PC-3 (cell line): ENCODE data around the gene SPATA7. TPM values are rescaled to one million over a fixed set of nuclear protein-coding genes. Genes with fewer than 3 reads are reported as not detected.

Source experiments
- ATAC-seq: fragments of 200-7000 bp; cut with Tn5 transposase; 2 replicates; pipeline ENCODE4 v1.9.1; 2020; ENCODE audit warnings: mild to moderate bottlenecking, moderate library complexity
- BruUV-seq: library from RNA; stranded (reverse); fragments of 400-500 nt; replicated peaks from 2 replicates; lab custom pipeline; 2021; lab: Mats Ljungman, UMichigan
- CTCF ChIA-PET: fragments of 300-600 bp; sonication (Branson Sonifier 250); formaldehyde crosslinking; loops from one replicate; lab custom pipeline; 2022; ENCODE audit warnings: antibody characterized with exemption; lab: Charles Lee
- POLR2A ChIA-PET: fragments of 300-600 bp; sonication (Branson Sonifier 250); formaldehyde crosslinking; loops from one replicate; lab custom pipeline; 2022; ENCODE audit warnings: antibody characterized with exemption; ENCODE audit not compliant: unreplicated experiment; lab: Charles Lee
- DNase-seq: peaks from one replicate; pipeline ENCODE4 v3.0.0-alpha.2; 2015
- H2AFZ ChIP-seq: fragments of 300-600 bp; sonication (generic); 2 replicates; pipeline ENCODE4 v1.6.0; 2016; ENCODE audit warnings: antibody characterized with exemption, low read length
- H3F3A ChIP-seq: fragments of 300-600 bp; sonication (generic); one replicate; pipeline ENCODE4 v1.6.0; 2017; ENCODE audit warnings: antibody characterized with exemption, low read length, control low read depth, mild to moderate bottlenecking; ENCODE audit not compliant: unreplicated experiment
- H3K27ac ChIP-seq: fragments of 300-600 bp; sonication (generic); 2 replicates; pipeline ENCODE4 v1.5.1; 2016; ENCODE audit warnings: mild to moderate bottlenecking, low read length
- H3K27me3 ChIP-seq: fragments of 300-600 bp; sonication (generic); 2 replicates; pipeline ENCODE4 v1.6.1; 2016; ENCODE audit warnings: low read length, mixed read lengths
- H3K36me3 ChIP-seq: fragments of 300-600 bp; sonication (generic); 2 replicates; pipeline ENCODE4 v1.6.1; 2016; ENCODE audit warnings: low read depth, mixed run types, low read length, mixed read lengths
- H3K4me1 ChIP-seq: fragments of 300-600 bp; sonication (generic); 2 replicates; pipeline ENCODE4 v1.5.1; 2016; ENCODE audit warnings: low read length; ENCODE audit not compliant: insufficient read depth
- H3K4me2 ChIP-seq: fragments of 300-600 bp; sonication (generic); 2 replicates; pipeline ENCODE4 v1.6.0; 2016; ENCODE audit warnings: low read length
- H3K4me3 ChIP-seq: fragments of 300-600 bp; sonication (generic); 2 replicates; pipeline ENCODE4 v1.5.1; 2016; ENCODE audit warnings: mild to moderate bottlenecking, low read length, mixed read lengths
- H3K79me2 ChIP-seq: fragments of 300-600 bp; sonication (generic); 2 replicates; pipeline ENCODE4 v1.6.1; 2017; ENCODE audit warnings: low read length, mixed read lengths
- H3K9ac ChIP-seq: fragments of 300-600 bp; sonication (generic); 2 replicates; pipeline ENCODE4 v1.6.0; 2016; ENCODE audit warnings: mild to moderate bottlenecking, low read length
- H3K9me2 ChIP-seq: fragments of 300-600 bp; sonication (generic); replicated peaks from 2 replicates; pipeline ENCODE4 v1.6.1; 2016; ENCODE audit warnings: mixed run types, low read length, mixed read lengths
- H3K9me3 ChIP-seq: fragments of 300-600 bp; sonication (generic); 2 replicates; pipeline ENCODE4 v1.6.1; 2016; ENCODE audit warnings: low read length, mixed read lengths
- H4K20me1 ChIP-seq: fragments of 300-600 bp; sonication (generic); 2 replicates; pipeline ENCODE4 v1.6.1; 2016; ENCODE audit warnings: low read length, mixed read lengths
- EZH2 ChIP-seq: fragments of 300-600 bp; sonication (generic); IDR thresholded peaks from one replicate; pipeline ENCODE4 v1.6.1; 2017; ENCODE audit warnings: antibody characterized with exemption, mild to moderate bottlenecking, low read length; ENCODE audit not compliant: unreplicated experiment
- EZH2phosphoT487 ChIP-seq: fragments of 300-600 bp; sonication (generic); IDR thresholded peaks from 2 replicates; pipeline ENCODE4 v1.6.1; 2018; ENCODE audit warnings: mild to moderate bottlenecking, antibody characterized with exemption, low read length, borderline replicate concordance
- intact Hi-C: fragments of 100-400 bp; cut with micrococcal nuclease; formaldehyde crosslinking; loops from 2 replicates; pipeline ENCODE4 v1.9.0; 2023
- total RNA-seq: library from RNA; depleted of rRNA; stranded (reverse); fragments of >200 nt; gene quantifications from 2 replicates; pipeline ENCODE4 v1.2.3, GENCODE V29; 2014
- TF ChIP-seq, protein P1 (sequence below): fragments of 300-600 bp; sonication (generic); conservative IDR thresholded peaks from 2 replicates; pipeline ENCODE4 v1.5.1; 2017; ENCODE audit warnings: antibody characterized with exemption, low read depth, mild to moderate bottlenecking, low read length

SPATA7 gene
- total RNA-seq, 1 experiment from 2014 or later: 2.8 TPM

DNA sequence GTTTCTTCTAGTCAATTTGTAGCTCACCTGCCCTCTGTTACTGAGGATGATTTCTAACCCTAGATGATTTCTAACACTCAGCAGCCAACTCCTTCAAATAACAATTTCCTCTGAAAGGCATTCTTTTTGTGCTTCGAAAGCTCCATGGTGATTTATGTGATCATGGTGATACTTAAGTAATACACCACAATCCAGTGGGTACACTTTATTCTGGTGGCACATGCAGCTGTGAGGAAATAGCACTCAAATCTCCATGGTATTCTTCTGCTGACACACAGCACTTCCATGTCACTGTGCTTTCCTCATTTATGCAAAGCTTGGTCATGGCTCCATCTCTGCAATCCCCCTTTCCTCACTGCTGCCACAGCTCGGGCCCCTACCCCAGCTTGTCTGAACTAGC is 95.6 kb downstream of the SPATA7 start:
- no TSS peak for BruUV-seq
- ATAC-seq: no peak
- no peak overlapping the region for H3K4me2 ChIP-seq
- no peak overlapping the region for H2AFZ ChIP-seq
- TF ChIP-seq, protein P1, sequence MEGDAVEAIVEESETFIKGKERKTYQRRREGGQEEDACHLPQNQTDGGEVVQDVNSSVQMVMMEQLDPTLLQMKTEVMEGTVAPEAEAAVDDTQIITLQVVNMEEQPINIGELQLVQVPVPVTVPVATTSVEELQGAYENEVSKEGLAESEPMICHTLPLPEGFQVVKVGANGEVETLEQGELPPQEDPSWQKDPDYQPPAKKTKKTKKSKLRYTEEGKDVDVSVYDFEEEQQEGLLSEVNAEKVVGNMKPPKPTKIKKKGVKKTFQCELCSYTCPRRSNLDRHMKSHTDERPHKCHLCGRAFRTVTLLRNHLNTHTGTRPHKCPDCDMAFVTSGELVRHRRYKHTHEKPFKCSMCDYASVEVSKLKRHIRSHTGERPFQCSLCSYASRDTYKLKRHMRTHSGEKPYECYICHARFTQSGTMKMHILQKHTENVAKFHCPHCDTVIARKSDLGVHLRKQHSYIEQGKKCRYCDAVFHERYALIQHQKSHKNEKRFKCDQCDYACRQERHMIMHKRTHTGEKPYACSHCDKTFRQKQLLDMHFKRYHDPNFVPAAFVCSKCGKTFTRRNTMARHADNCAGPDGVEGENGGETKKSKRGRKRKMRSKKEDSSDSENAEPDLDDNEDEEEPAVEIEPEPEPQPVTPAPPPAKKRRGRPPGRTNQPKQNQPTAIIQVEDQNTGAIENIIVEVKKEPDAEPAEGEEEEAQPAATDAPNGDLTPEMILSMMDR: no peak
- TF ChIP-seq EZH2phosphoT487 (no peak), EZH2 (no peak)
- no peaks in the 10 kb centered on the region for H4K20me1 ChIP-seq
- no peaks in the 10 kb centered on the region for H3K9me2 ChIP-seq
- intact Hi-C loops: no loop called here
- H3K27me3 ChIP-seq: no peaks in the 10 kb centered on the region
- CTCF ChIA-PET: interaction anchor here (0.8 kb wide), 1 partner anchor 79 kb away, joined by 3 read pairs; no protein-coding TSS in a partner anchor
- no peaks in the 10 kb centered on the region for H3F3A ChIP-seq
- no peak for DNase-seq
- H3K4me1 ChIP-seq: peaks cover 10% of the 10 kb centered on the region
- POLR2A ChIA-PET: no interaction called here
- no peaks in the 10 kb centered on the region for H3K9me3 ChIP-seq
- H3K4me3 ChIP-seq: no peak overlapping the region
- H3K79me2 ChIP-seq: no peaks in the 10 kb centered on the region
- H3K27ac ChIP-seq: no peak overlapping the region
- no peak overlapping the region for H3K9ac ChIP-seq
- H3K36me3 ChIP-seq: 0 out of 2 replicates have a peak, but pooled peaks cover 5% of the 10 kb centered on the region

DNA sequence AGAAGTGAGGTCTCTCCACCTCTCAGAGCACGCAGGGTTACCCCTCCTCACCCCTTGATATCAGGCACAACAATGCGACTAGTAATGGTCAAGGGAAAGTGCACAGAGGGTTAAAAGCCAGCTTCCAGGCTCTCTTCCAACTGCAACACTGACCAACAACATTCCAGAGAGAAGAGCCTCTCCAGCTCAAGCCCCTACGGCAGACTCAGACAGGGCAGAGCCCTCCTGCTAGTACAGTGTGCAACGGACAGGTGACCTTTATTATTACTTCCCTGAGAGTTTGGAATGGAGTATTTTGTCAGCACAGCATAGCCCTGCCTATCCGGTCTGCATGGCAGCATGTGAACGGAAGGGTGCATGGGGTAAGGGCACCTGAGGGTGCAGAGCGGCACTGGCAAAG is 96.3 kb downstream of the SPATA7 start:
- CTCF ChIA-PET: no interaction called here
- no peaks in the 10 kb centered on the region for H3K9me3 ChIP-seq
- no TSS peak for BruUV-seq

DNA sequence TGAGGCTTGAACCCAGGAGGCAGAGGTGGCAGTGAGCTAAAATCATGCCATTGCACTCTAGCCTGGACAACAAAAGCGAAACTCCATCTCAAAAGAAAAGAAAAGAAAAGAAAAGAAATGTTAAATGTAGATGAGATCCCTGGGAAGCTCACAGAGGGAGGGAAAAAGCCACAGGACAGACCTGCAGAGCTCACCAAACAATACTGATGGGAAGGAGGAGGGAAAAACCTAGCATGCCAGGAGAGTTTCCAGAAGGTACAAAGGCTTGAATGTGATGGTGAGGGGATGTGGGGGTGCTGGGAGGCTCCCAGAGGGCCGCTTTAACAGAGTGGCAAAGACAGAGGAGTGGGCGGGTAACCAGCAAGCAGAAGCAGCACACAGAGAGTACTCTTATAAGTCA is 97.1 kb downstream of the SPATA7 start:
- ChIA-PET CTCF (no interaction called here), POLR2A (no interaction called here)
- no peak for DNase-seq
- no peak for ATAC-seq
- Histone ChIP-seq H3K9me2 (no peaks in the 10 kb centered on the region), H3K4me3 (no peak overlapping the region), H3K4me2 (no peak overlapping the region), H3K4me1 (no peaks in the 10 kb centered on the region), H3K27ac (no peak overlapping the region), H2AFZ (no peak overlapping the region), H3K27me3 (no peaks in the 10 kb centered on the region), H3K79me2 (no peaks in the 10 kb centered on the region), H3K9ac (no peak overlapping the region), H3K36me3 (0 out of 2 replicates have a peak, but pooled peaks cover 5% of the 10 kb centered on the region), H3K9me3 (no peaks in the 10 kb centered on the region), H3F3A (no peaks in the 10 kb centered on the region), H4K20me1 (no peaks in the 10 kb centered on the region)
- TF ChIP-seq EZH2: no peak
- TF ChIP-seq EZH2phosphoT487: no peak
- TF ChIP-seq, protein P1: no peak
- BruUV-seq: no TSS peak
- intact Hi-C loops: no loop called here

More for the DNA sequence above, 96.3 kb downstream of the SPATA7 start:
- H3K4me1 ChIP-seq: peaks cover 2% of the 10 kb centered on the region
- H3K9me2 ChIP-seq: no peaks in the 10 kb centered on the region
- no peak overlapping the region for H3K9ac ChIP-seq
- H3K27me3 ChIP-seq: no peaks in the 10 kb centered on the region
- H3F3A ChIP-seq: no peaks in the 10 kb centered on the region
- no peak for DNase-seq
- H3K79me2 ChIP-seq: no peaks in the 10 kb centered on the region
- H4K20me1 ChIP-seq: no peaks in the 10 kb centered on the region
- no peak overlapping the region for H3K4me2 ChIP-seq
- H3K4me3 ChIP-seq: no peak overlapping the region
- TF ChIP-seq, protein P1: no peak
- TF ChIP-seq EZH2 (no peak), EZH2phosphoT487 (no peak)
- H3K36me3 ChIP-seq: 0 out of 2 replicates have a peak, but pooled peaks cover 5% of the 10 kb centered on the region
- no peak overlapping the region for H2AFZ ChIP-seq
- H3K27ac ChIP-seq: no peak overlapping the region
- POLR2A ChIA-PET: no interaction called here
- intact Hi-C loops: no loop called here
- no peak for ATAC-seq
